C4-2B (cell line): ENCODE measurements around the gene RSPO4.

Experiments used
- H3K27ac ChIP-seq: fragments of 450-650 bp; 2 replicates; pipeline ENCODE4 v1.5.1; 2017
- CTCF ChIP-seq: fragments of 450-650 bp; conservative IDR thresholded peaks from 2 replicates; pipeline ENCODE4 v1.5.1; 2017; ENCODE audit warnings: mild to moderate bottlenecking
- ZFX ChIP-seq: fragments of 450-650 bp; IDR thresholded peaks from 2 replicates; pipeline ENCODE4 v1.6.1; 2017

The RSPO4 gene

DNA sequence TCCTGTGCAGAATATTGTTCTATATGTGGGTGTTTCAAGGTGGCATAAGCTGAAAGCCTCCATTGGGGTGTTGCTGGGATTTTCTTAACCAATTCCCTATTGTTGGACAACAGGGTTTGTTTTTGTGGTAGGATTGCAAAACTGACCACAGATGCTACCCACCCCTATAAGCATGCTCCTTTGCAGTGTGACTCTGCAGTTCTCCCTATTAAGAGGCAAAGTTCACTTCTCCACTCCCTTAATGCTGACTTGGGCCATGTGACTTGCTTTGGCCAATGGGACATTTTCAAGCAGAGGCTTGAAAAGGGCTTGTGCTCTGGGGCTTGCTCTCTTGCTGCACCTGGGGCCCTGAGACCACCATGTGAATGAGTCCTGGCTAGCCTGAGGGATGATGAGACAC lies 77.5 kb downstream of the RSPO4 start:
- TF ChIP-seq CTCF (no peak), ZFX (no peak)
- no peak overlapping the region for H3K27ac ChIP-seq

GRCh38 chr20:922781-923180 lies 79.3 kb downstream of the RSPO4 start:
- no peak for TF ChIP-seq ZFX

GRCh38 chr20:921068-921467 lies 81.0 kb downstream of the RSPO4 start:
- TF ChIP-seq CTCF (no peak), ZFX (no peak)
- H3K27ac ChIP-seq: no peak overlapping the region

More at GRCh38 chr20:922781-923180, 79.3 kb downstream of the RSPO4 start:
- H3K27ac ChIP-seq: no peak overlapping the region

DNA sequence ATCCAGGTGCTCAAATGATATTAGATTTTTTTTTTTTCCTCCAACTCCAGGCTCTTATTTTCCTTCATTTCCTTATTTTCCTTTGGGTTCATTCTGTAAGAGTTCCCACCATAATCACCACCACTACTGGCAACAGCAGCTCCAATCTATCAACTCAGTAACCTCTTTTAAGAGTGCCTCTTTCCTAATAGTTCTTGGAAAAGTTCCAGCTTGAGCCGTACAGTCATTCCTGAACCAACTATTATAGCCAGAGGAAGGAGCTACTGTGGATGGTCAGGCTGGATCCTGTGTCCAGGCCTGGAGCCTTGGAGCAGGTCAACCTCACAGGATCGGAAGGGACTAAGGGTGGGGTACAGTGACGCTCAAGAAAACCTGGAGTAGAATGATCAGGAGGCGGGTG lies 81.8 kb downstream of the RSPO4 start:
- no peak overlapping the region for H3K27ac ChIP-seq
- TF ChIP-seq CTCF (no peak), ZFX (no peak)

DNA sequence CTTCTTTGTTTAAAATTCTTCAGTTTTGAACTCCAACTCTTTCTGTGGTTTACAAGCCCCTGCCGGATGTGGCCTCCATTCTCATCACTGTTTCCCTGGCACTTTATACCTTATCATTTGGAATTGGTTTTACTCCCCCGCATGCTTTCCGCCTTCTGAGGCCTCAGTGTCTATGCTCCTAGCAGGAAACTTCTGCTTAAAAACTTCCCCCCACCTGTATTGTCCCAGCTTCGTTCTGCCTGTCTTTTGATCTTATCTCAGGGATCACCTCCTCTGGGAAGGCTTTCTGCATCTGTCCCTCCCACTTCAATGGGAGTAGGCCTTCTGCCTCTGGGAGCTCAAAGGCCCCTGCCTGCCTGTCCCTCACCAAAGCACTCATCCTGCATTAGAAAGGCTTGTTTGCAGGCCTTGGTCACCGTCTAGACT lies 82.6 kb downstream of the RSPO4 start:
- TF ChIP-seq CTCF: no peak
- no peak for TF ChIP-seq ZFX
- no peak overlapping the region for H3K27ac ChIP-seq

DNA sequence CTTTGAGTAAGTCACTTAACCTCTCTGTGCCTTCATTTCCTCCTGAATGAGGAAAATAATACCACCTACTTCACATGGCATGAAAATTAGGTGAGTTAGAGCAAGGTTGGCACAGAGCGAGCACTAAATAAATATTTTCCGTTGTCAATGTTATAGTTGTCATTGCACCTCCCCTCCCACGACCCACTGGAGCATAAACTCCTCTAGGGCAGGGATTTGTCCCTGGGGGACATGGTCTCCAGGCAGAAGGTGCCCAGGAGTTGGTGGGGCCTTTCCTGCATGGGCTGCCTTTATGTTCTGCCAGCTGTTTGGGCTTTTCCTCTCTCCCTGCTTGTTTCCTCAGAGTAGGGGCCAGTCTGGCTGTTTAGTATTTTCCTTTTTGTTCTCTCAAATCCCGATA lies 84.7 kb downstream of the RSPO4 start:
- no peak overlapping the region for H3K27ac ChIP-seq
- TF ChIP-seq CTCF: no peak
- TF ChIP-seq ZFX: no peak

DNA sequence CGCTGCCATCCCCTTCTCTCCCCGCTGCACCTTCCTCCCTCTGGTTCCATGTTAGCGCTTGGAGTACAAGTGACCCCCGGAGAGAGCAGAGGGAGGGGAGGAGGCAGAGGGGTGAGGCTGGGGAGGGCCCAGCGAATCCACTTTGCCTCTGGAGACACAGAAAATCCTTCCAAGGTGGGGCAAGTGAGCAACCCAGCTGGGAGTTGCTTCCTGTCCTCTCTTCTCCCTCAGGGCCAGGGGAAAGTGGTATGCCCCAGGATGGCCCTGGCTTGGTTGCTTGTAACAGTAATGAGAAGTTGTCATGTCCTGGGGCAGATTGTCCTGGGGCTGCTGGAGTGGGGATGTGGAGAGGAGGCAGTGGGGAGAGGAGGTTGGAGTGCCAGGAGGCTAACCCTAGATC lies 85.3 kb downstream of the RSPO4 start:
- TF ChIP-seq CTCF (no peak), ZFX (no peak)
- no peak overlapping the region for H3K27ac ChIP-seq

GRCh38 chr20:916125-916799 lies 85.8 kb downstream of the RSPO4 start, which contains the start of gene ANGPT4:
TSS of gene ANGPT4 (minus strand) at chr20:916334. CDS start at chr20:916214, 120 bp downstream.
- TF ChIP-seq CTCF (no peak), ZFX (no peak)
- no peak within 1 kb of the TSS for H3K27ac ChIP-seq
